GM19025 (cell line): Measurements from ENCODE around the gene CHSY3.

ENCODE experiments used
- ATAC-seq: cut with Tn5 transposase; IDR thresholded peaks from one replicate; pipeline ENCODE4 v1.9.1; 2021; ENCODE audit warnings: mild to moderate bottlenecking, low read depth, moderate library complexity; ENCODE audit not compliant: unreplicated experiment

The CHSY3 gene

DNA sequence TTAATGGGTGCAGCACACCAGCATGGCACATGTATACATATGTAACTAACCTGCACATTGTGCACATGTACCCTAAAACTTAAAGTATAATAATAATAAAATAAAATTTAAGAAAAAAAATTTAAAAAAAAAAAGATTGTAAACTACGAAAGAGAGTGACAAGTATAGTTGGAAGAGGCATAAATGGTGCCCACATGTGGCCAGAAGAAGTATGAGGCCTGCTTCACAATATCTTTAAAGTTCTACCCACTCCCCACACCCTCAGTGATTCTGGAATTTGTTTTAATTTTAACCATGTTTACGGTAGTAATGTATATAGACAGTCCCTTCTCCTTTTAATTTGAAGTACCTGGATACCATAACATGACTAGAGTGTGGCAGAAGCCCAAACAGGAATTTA, 172.7 kb downstream of the CHSY3 start:
- ATAC-seq: no peak

DNA sequence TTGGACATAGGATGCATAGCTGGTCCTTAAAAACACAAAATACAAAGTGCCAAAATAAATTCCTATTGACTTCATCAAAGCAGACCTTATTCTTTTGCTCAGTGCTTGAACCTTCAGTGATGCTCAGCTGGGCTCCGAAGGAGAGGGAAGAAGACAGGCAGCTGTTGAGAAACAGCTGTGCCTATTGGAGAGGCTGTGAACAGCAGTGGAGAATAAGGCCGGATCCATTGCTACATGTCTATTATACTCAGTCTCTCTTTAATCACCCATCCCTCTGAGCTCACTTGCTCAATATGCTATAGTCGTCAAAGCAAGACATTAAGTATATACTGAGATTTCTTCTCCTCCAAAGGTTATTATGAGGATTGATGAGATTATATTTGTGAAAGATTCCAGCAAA, 174.4 kb downstream of the CHSY3 start:
- no peak for ATAC-seq

- ATAC-seq: no peak
Measured at GRCh38 chr5:130090569-130091270, 186.5 kb downstream of the CHSY3 start.

- no peak for ATAC-seq
Measured at GRCh38 chr5:130092991-130093390, 188.7 kb downstream of the CHSY3 start.

DNA sequence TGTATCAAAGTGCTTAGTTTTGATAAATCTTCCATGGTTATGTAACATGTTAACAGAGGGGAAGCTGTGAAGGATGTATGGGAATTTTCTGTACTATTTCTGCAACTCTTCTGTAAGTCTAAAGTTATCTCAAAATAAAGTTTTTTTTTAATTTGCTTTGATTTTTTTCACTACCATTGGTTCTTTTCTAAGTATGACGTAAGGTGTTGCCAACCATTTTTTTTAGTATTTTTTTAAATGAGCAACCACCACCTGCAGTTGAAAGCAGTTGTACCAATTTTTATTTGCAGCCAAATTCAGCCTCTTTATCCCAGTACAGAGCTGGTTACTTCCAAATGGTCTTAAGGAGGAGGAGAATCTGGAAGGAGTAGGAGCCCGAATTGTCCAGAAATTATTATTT, 192.2 kb downstream of the CHSY3 start:
- ATAC-seq: no peak

DNA sequence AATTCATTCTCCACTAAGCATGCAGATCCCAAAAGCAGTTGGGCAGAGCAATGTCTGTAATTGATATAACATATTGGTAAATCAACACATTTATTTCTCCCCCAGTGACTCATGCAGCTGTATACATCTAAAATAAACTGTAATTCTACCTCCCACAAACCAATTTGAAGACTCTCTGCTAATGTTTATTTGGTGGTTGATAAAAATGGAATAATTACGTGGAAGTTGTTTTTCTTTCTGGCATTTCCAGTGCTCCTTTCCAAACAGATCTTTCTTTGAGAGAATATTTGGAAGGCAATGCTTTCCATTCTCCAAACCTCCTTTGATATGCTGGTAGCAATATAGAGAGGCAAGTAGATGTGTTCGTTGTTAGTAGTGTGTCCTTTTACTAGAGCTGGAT, 194.7 kb downstream of the CHSY3 start:
- no peak for ATAC-seq

- peak; percentile 59 for ATAC-seq
Measured at GRCh38 chr5:130102375-130102774, 198.1 kb downstream of the CHSY3 start.

GRCh38 chr5:130102960-130103359, 198.7 kb downstream of the CHSY3 start:
- no peak for ATAC-seq

DNA sequence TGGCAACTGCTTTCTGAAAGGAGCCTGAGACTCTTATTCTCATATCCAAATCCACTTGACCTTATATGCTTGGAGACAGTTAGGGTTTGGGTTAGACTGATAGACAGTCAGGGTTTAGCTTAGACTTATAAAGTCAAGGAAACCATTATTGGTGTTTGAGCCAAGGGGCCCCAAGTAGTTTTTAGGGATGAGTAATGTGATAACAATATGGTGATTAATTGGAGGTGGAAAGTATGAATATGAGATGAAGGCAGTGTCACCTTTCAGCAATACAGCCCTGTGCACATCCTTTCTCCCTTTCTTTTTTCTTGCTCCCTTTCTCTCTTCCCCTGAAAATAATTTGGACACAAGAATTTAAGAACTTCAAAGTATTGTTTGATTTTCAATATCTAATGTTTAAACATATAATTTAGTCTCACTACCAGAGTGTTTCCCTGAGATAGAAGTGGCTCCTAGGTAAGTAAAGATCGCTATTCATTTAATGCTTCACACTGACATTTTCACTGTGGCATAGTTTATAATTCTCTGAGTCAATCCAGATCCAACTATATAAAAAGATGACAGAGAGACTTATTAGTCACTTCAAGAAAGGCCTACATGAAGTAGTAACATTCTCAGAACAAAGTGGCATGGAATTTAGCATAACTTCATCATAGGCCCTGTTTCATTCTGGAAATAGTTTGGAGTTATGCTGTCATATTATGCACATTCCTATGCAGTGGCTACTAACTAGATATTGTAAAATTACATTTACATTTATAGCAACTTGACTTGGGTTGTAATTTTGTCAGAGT, 200.8 kb downstream of the CHSY3 start:
- ATAC-seq: no peak

DNA sequence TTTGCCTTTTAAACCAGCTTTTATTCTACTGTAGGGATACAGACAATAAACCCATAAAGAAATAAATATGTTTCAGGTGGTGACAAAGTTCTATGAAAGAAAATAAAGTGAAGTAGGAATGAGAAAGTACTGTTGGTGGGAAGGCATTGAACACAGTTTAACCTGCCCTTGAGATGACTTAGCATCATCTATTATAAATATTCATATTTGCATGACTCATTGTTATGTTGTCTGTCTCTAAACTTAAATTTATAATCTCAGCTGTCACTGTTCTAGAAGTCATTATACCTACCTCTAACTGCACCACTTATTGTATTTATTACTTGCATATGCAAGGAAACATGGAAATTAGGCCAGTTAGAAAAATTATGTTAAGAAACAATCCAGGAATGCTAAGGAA, 202.2 kb downstream of the CHSY3 start:
- ATAC-seq: no peak

GRCh38 chr5:130109152-130109551, 204.9 kb downstream of the CHSY3 start:
- ATAC-seq: no peak

DNA sequence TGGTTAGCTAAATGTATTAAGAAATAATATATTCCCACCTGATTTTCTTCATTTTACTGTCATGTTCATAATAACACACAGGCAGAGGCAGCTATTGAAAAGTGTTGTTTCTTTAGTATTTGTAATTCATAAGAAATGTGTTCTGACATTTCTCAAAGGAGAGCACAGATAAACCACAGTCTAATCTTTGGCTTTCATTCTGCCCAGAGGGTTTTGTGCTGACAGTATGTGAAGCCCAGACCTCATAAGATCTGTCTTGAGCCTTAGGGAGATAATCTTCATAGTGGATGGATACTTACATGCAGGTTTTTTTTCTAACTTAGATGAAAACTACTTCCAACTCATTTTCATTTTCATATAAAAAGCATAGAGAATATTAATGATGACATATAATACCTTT, 206.1 kb downstream of the CHSY3 start:
- no peak for ATAC-seq

DNA sequence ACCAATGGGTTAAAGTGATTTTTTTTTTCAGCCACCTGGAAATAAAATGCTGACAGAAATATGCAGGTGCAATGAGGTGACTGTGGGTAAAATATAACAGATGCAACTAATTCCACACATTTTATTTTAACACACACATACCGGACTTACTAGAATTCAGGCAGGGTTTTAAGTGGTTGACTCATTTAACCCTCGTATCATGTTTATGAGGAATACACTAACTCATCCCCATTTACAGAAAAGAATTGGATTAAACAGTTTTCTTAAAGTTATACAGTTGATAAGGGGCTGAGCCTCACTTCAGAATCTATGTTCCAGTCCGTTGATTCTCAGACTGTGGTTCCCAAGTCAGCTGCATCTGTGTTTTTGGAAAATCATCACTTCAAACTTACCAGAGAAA, 207.5 kb downstream of the CHSY3 start:
- no peak for ATAC-seq

DNA sequence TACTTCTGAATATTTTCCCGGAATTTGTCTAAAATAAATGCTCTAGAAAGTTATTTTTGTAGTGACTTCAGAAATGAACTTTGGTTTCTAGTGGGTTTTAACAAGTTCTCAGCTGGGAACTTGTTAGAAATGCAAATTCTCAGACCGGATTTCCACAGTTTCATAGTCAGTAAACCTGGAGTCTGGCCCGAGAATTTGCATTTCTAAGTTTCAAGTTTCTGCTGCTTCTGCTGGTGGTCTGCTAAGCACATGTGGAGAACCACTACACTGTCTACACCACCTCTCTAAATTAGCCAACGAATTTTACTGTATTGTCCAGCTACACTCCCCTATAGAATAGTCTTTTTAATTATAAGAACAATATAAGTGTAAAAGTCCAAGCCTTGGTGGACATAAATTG, 208.0 kb downstream of the CHSY3 start:
- peak; percentile 75 for ATAC-seq

- no peak for ATAC-seq
Measured at GRCh38 chr5:130115686-130116085, 211.4 kb downstream of the CHSY3 start.

DNA sequence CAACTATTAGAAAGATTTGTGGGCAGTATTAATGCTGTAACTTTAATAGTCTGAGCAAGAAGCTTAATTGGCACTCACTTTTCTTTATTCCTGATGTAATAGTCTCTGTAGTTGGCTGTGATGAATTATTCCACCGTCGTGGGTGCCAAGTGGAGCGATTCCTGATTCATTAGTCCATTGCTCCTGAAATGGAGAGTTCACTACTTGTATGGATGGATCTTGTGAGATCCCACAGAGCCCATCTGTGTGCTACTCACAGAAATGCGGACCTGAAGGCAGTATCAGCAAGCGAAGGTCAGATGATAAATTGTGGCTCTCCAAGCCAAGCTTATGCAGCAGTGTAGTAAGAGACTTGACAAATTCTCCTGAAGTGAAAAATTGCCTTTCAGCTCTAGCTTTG, 212.2 kb downstream of the CHSY3 start:
- ATAC-seq: no peak

DNA sequence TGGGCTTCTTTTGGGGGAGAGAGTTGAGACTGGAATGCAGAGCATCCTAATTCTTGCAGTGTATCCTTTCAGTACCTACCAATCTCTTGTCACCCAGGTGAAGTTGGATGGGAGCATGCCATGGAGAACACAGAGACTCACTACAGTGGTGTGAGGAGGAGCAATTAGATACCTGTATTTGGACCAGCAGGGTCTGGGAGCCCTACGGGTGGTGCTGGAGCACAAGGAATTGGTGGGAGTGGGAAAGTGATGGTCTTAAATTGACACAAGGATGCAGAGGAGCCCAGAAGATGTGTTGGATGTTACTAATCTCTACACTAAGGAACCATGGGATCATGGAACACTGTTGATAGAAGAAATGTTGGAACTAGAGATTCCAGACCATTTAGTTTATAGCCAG, 212.7 kb downstream of the CHSY3 start:
- no peak for ATAC-seq

DNA sequence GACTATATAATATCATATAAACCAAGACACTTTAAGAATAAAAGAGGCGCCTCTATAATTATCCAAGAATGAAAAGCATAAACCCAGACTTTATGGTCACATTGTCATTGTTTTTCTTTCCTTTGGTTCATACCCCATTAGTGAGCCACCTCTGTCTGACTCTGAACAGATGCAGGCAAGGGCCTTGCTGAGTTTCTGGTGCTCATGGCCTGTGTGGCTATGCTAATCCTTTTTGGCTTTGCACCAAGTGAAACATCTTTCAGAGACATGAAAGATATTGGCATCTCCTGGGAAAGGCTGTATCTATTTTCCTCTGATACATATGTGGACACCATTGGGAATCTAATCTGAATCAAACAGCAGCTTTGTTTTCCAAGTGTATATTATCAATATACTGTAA, 222.5 kb downstream of the CHSY3 start:
- ATAC-seq: no peak

DNA sequence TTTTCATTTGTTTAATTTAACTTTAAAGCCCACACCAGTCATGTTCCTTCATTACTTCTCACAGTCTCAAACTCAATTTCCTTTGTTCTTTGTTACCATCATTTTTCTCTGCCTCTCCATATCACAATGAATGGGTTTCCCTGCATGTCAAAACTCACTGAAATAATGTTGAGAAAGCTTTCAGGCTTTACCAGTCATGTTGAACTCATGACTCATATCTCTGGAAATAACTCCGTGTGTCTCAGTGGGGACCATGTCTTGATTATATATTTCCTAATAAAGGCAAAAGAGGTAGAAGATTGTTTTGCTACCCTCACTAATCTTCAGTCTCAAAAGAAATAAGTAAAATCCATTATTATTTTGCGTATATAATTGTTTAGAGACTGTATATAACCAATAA, 231.2 kb downstream of the CHSY3 start:
- ATAC-seq: no peak

DNA sequence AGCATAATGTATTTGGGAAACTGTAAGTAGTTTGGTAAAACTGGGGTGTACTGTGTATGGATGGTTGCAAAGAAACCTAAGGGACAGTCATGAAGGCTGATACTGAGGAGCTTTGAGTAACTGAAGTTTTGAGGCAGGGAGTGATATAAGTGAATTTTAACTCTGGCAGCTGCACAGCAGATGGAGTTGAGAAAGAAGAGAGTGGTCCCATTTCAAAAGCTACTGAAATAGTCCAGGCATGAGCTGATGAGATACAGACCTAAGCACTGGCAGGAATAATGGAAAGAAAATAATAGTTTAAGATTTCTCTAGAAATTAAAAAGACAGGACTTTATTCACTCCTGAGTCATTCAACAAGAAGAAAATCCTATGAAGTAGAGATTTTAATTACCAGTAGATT, 232.0 kb downstream of the CHSY3 start:
- no peak for ATAC-seq

DNA sequence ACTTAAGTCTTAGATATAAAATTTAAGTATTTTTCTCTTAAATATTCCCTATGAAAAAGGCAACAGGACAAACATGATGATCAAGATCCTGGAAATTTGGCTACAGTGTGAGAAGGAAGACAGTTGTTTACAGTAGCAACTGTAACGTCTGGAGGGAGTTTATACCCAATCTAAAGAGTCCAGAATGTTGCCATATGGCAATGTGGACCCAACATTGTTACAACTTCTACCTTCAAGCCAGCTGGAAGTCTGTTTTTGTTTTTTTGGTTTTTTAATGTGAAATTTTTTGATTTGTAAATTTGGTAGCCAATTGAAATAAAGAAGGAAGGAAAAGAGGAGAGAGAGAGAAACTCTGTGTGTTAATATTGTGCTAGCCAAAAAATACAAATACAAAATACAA, 233.4 kb downstream of the CHSY3 start:
- ATAC-seq: no peak

DNA sequence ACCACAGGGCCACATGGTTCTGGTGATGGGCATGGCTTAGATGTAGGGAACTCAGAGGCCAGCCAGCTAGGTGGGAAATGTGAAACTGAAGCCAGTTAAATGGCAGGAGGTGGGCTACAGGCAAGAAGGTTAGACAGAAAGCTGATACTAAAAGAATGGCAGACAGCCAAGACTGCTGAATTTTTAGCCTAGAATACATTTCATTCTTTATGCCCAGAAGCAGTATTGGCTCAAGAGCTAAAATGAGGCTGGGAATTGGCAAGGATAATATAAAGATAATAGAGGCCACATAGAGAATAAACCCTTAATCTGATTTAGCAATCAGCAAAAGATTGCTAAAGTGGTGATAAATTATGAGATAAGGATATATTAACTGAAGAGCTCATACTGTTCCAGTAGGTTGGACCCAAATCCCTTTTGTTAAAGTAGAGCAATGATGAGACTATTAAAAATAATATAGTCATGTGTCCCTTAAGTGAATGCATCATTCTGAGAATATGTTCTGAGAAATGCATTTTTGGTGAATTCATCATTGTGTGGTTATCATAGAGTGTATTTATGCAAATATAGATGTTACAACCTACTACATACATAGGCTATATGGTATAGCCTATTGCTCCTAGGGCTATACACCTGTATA, 234.3 kb downstream of the CHSY3 start:
- ATAC-seq: no peak
